Measurements from ENCODE around the gene THAP4.

THAP4 gene

GRCh38 chr2:241546771-241547498, 90.0 kb downstream of the THAP4 start:
- DNase-seq (ENCODE audit: low spot score), result peak; percentile 69

GRCh38 chr2:241545523-241546473, 91.2 kb downstream of the THAP4 start:
- no peak for DNase-seq (ENCODE audit: low spot score)

GRCh38 chr2:241545106-241545505, 91.9 kb downstream of the THAP4 start:
- no peak for DNase-seq (ENCODE audit: low spot score)

GRCh38 chr2:241542278-241542605, 94.7 kb downstream of the THAP4 start:
- DNase-seq (ENCODE audit: low spot score), result no peak

GRCh38 chr2:241541564-241542277, 95.2 kb downstream of the THAP4 start:
- DNase-seq (ENCODE audit: low spot score), result no peak

DNA sequence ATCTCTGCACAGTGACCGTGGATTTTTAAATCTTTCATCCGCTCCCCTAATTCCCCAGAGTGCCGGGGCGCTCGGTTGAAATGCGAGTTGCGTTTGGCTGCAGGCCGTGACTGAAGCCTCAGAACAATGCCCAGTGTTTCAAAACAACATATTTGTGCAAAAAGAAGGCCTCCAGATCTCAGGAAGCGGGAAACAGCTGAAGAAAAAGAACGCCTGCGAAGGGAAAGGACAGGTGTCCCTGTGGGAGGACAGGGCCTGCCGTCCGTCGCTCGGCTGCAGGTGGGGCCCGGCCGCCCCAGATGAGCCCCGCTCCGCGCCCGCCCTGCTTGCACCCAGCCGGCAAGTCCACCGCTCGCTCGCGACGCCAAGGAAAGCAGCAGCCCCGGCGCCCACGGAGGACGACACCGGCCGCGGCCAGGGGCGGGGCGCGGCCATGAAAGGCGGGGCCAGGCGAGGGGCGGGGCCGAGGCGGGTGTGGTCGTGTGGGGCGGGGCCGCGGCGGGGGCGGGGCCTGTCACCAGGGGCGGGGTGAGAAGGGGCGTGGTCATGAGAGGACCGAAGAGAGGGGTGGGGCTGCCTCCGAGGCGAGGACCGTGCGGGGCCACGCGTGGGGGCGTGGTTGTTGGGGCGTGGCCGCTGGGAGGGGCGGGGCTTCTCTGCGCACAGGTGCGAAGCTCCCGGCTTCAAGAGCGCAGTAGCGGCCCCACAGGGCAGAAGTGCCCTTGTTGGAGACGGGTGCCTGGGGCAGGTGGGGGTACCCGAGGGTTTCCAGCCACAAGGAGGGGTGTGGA, 96.0 kb downstream of the THAP4 start:
- peak; percentile 51 for DNase-seq (ENCODE audit: low spot score)

DNA sequence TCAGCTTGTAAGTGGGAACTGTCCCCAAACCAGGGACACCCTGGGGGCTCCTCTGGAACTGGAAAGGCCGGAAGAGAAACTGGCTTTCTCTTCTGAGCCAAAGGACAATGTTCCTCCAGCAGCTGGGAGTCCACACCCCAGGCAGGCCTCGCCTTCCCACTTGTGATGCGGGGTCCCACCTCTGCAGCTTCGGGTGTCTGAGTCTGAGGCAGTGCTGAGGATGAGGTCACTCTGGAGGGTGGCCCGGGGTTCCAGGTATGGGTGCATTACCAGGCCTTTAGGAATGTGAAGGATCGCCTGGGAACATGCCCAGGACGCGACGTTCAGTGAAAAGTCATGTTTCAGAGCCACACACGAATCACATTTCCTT, 96.6 kb downstream of the THAP4 start:
- no peak for DNase-seq (ENCODE audit: low spot score)

DNA sequence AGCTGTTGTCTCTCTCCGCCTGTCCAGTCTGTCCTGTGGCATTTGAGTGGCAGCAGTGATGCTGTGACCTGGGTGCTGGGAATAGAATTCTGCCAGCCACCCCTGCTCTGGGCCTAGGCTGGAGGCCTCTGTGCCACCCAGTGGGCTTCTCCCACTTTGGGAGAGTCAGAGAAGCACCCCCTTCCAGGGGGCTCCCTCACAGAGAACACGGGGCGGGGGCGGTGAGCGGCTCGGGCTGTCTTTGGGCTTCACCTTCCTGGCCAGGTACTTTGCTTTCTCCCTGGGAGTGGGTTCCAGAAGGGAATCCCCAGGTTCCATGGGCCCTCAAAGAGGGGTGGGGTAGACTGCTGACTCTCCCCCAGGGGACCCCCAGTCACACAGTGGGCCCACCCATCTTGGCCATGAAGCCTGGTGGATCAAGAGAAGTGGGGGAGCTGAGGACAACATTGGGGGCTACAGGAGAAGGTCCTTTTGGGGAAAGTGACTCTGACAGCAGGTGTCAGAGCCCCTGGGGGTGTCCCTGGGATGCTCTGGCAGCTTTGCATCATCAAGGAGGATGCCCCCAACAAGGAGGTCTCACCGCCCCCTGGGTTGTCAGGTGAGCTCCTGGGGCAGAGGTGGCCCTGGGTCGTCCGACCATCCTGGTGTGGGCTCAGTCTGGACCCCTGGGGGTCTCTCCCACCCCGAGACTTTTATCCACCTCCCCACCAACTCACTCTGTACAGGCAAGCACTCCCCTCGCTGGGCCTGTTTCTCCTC, 97.2 kb downstream of the THAP4 start:
- no peak for DNase-seq (ENCODE audit: low spot score)

DNA sequence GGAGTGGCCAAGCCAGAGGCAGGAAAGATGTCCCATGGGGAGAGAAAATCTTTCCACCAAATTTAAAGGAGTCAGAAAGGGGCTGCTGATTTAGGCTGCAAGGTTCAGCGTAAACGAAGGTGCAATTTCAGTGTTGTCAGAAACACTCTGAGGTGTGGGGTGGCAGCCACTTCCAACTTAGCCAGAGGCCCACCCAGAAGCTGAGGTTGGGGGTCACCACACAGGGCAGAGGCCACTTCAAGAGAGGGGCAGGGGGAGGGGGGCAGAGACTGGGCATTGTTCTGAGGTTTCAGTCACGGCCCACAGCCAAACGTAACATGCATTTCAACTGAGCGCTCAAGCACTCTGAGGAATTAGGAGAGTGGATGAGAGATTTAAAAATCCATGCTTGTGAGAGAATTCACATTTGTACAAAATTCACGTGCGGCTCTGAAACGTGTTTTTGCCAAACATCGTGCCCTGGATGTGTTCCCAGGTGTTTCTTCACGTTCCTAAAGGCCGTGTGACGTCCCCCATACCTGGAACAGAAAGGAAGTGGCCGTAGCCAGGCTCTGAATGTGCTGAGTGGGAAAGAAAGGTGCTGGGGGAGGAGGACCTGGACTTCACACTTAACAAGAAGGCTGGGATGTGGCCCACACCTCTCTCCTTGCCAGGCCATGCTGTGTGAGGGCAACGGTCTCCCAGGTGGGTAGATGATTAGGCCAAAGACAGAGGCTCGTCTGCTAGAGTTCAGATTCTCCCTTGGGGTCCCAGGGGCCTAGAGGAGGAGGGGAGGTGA, 97.9 kb downstream of the THAP4 start:
- no peak for DNase-seq (ENCODE audit: low spot score)

GRCh38 chr2:241535871-241536655, 100.9 kb downstream of the THAP4 start:
- no peak for DNase-seq (ENCODE audit: low spot score)

DNA sequence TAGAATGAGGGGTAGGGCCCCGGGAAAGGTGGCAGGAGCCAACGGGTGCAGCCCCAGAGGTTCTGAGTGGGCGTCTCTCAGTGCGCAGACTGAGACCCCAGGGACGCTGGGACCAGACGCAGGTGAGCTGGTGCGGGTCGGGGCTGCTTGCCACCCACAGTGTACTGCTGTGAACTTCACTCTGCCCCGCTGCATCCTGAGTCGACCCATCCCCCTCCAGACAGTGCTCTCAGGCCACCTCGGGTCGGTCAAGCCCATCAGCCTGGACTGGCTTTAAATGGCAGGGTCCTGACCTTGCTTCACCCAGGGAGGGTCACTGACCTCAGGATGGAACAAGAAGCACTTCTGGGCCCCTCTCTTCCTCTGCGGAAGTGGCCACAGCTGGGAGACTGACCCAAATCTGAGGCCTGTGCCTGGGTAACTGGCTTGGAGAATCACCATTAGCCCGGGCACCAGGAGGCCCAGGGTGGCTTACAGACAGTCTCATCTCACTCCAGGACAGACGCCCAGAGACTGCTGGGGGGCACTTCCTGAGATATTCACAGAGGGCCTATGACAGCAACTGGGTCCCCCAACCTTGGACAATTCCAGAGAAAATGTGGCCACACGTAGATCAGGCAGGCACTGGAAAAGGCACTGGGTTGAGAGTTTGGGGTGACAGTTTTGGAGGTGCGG, 102.1 kb downstream of the THAP4 start:
- DNase-seq (ENCODE audit: low spot score), result no peak

Data from SW480 (cell line).